GM19324 (cell line): ENCODE data around the gene GAS5.

Experiments used
- ATAC-seq: cut with Tn5 transposase; IDR thresholded peaks from one replicate; pipeline ENCODE4 v1.9.1; 2021; ENCODE audit warnings: mild to moderate bottlenecking, moderate library complexity; ENCODE audit not compliant: unreplicated experiment, low FRiP score

GAS5 gene

DNA sequence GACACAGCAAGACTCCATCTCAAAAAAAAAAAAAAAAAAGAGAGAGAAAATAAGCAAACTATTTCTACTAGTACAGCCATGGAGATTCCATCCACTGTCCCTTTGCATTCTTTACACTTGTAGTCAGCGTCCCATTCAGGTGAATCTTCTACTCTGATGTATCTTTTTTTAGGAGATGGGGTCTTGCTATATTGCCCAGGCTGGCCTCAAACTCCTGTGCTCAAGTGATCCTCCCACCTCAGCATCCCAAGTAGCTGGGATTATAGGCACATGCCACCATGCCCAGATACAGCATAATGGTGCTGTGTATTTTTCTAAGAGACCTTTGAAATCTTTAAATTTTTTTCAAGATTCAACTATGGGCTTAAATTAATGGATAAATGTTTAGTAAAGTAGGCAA is 35.0 kb downstream of the GAS5 start:
- no peak for ATAC-seq

DNA sequence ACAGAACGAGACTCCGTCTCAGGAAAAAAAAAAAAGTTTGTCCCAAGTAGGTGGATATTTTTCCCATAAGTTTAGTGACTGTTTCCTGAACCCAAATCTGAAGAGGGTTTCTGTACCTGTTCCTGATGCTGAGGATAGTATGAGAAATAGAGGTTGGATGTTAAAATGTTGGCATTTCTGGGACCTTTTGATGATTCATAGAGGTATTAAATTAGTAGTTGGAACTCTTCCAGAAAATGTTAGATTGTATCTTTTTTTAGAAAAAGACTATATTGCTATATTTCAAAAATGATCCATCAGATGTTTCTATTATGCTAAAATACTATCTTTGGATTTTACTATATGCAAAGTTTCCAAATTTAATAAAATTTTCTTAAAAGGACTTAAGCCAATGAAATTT is 40.2 kb downstream of the GAS5 start:
- ATAC-seq = no peak

DNA sequence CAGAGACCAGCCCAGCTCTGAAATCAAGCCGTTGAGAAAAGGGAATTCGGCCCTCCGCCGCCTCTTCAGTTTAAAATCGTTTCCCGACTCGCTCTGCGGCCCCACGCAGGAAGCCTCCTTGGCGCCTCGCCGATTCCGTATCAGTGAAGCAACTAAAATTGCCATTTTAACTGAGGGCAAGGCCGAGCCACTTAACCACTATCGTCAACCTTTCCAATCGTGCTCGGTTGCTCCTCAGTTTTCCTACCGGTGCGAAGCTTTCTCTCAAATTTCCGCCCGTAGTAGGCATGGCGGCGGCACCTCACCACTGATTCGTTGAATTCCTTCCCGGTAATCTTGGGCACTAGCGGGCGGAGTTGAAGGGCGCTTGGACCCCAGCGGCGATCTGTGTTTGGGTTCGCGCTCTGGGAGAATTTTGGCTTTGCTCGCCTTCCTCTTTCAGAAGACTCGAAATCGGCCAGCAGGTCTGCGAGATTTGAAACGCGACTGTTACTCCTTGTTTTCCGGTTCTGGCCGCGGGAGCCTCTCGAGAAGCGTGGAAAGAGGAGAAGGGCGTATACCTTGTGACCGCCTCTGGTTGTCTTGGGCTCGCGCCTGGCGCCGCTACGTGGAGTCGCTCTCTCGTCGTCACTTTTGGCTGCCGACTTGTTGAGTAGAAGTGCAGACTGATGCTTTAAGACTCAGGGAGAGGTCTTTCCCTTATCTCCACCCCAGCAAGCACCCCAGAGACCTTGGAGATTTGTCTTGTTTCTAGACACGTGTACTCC is 43.3 kb downstream of the GAS5 start, which contains the start of the genes CENPL and DARS2:
Gene CENPL, minus strand, starts transcription at position 569 of the 767 bp plus-strand sequence. CDS start 13,584 bp downstream, outside the sequence.
Gene DARS2, plus strand, starts transcription at position 359 of the 767 bp plus-strand sequence. CDS start 557 bp downstream, outside the sequence.
- peak; percentile 92 for ATAC-seq

DNA sequence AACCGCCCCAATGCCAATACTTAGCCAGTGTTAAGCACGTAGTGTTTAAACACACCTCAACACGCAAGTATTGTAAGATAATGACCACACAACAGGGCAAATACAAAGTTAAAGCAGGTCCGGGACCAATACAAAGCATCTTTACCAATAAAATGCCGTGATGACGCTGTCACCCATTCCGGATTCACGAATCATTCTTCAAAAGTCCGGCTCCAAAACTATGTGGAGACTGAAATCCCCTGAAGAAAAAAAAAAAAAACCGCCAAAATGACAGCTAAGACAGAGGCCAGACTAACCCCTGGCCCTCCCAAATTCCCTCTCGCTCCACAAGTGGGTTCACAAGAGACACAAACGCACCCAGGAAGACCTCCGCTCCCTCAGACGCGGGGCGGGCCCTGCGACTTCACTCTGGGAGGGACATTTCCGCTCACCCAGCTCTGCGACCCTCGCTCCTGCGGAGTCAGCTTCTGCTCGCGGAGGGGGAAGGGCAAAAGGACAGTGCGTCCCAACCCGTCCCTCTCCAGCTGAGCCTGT is 43.9 kb downstream of the GAS5 start:
- peak; percentile 43 for ATAC-seq

DNA sequence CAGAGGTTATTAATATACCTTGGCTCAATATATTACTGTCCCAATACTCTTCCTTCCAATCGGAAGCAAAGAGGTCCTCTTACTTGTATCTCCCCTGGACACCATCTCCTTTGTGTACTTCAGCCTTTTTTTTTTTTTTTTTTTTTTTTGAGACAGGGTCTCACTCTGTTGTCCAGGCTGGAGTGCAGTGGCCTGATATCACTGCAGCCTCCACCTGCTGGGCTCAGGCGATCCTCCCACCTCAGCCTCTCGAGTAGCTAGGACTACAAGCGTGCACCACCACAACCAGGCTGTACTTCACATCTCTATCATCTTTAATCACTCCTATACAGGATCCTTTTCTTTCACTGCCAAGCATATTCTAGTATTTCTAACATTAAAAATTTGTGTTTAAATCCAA is 46.1 kb downstream of the GAS5 start:
- ATAC-seq = no peak

DNA sequence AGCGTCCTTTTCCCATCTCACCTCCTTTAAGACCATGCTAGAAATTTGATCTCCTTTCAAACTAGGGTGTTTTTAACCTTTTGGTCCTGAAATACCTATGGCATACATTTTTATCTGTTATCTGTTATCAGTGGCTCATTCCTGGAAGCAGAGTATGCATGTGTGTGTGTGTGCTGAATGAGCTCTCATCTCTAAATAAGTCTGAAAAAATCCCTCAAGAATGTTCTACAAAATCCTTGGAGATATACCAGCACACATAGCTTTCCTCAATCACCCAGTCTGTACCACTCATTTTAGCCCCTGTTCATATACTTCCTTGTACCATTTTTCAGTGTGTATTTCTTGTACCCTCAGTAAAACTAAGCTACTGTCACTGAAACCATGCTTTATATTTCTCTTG is 49.3 kb downstream of the GAS5 start:
- no peak for ATAC-seq
